Stimulated activated CD8-positive, alpha-beta memory T cell treated with anti-CD3 and anti-CD28 coated beads, Interleukin-7, amount 100 ng/mL, for 24 hours (primary cell): Measurements from ENCODE around the gene ACRV1.
"Not testable (repeated sequence)": the region's sequence is repeated elsewhere in the genome, so short reads cannot be mapped to it uniquely, and the experiment has no call there.

Experiments used
- DNase-seq: peaks from one replicate; pipeline ENCODE4 v3.0.0-alpha.2; 2020; ENCODE audit warnings: low read depth

Gene ACRV1

GRCh38 chr11:125680747-125681146, at the start of gene ACRV1:
TSS of gene ACRV1 (minus strand) at chr11:125680847. CDS start at chr11:125680780, 67 bp downstream.
- no peak for DNase-seq

GRCh38 chr11:125728969-125729368, 48.3 kb upstream of the ACRV1 start:
- DNase-seq = no peak

GRCh38 chr11:125724125-125724524, 43.5 kb upstream of the ACRV1 start:
- no peak for DNase-seq

- DNase-seq = no peak
These were observed 40.1 kb upstream of the ACRV1 start for GRCh38 chr11:125720781-125721180.

GRCh38 chr11:125704686-125705085, 24.0 kb upstream of the ACRV1 start:
- not testable (repeated sequence) for DNase-seq

GRCh38 chr11:125701858-125702621, 21.4 kb upstream of the ACRV1 start:
- no peak for DNase-seq

- DNase-seq = no peak
These were observed 20.5 kb upstream of the ACRV1 start for GRCh38 chr11:125701018-125701610.

GRCh38 chr11:125694951-125695350, 14.3 kb upstream of the ACRV1 start:
- DNase-seq = no peak

GRCh38 chr11:125692887-125693286, 12.2 kb upstream of the ACRV1 start:
- DNase-seq = no peak

- no peak for DNase-seq
These were observed 9.4 kb upstream of the ACRV1 start for GRCh38 chr11:125690006-125690405.

- no peak for DNase-seq
These were observed 8.7 kb upstream of the ACRV1 start for GRCh38 chr11:125689274-125689859.

GRCh38 chr11:125688632-125689031, 8.0 kb upstream of the ACRV1 start:
- no peak for DNase-seq

- DNase-seq = no peak
These were observed 7.4 kb upstream of the ACRV1 start for GRCh38 chr11:125688066-125688465.

GRCh38 chr11:125685228-125685627, 4.6 kb upstream of the ACRV1 start:
- DNase-seq = no peak

- DNase-seq = no peak
These were observed 810 bp downstream of the ACRV1 start for GRCh38 chr11:125679837-125680236.

GRCh38 chr11:125679397-125679796, 1.2 kb downstream of the ACRV1 start:
- DNase-seq = no peak

- no peak for DNase-seq
These were observed 5.5 kb downstream of the ACRV1 start for GRCh38 chr11:125675196-125675595.

GRCh38 chr11:125674210-125674609, 6.4 kb downstream of the ACRV1 start:
- DNase-seq = no peak

- DNase-seq = no peak
These were observed 9.1 kb downstream of the ACRV1 start for GRCh38 chr11:125671561-125671960.

- no peak for DNase-seq
These were observed 10.5 kb downstream of the ACRV1 start for GRCh38 chr11:125670172-125670571.

- DNase-seq = no peak
These were observed 13.5 kb downstream of the ACRV1 start for GRCh38 chr11:125667151-125667550.

- DNase-seq = no peak
These were observed 16.7 kb downstream of the ACRV1 start for GRCh38 chr11:125663910-125664309.

- DNase-seq = no peak
These were observed 18.0 kb downstream of the ACRV1 start for GRCh38 chr11:125662689-125663088.
